Neural cell (in vitro differentiated cells): Measurements from ENCODE around the gene NPTXR. TPM values are rescaled to one million over a fixed set of nuclear protein-coding genes. Genes with fewer than 3 reads are reported as not detected.

Experiments used
- H2AFZ ChIP-seq: fragments of 200-600, 300-800 bp; sonication (generic), shearing (Covaris generic); 2 replicates; pipeline ENCODE4 v1.6.0; 2014; ENCODE audit warnings: low read depth, mild to moderate bottlenecking, antibody characterized with exemption, low read length, moderate library complexity
- H3F3A ChIP-seq: fragments of 200-600 bp; shearing (Covaris generic); 2 replicates; pipeline ENCODE4 v1.6.1; 2016; ENCODE audit warnings: mild to moderate bottlenecking, moderate library complexity, mixed read lengths, antibody characterized with exemption, low read length; ENCODE audit not compliant: insufficient read depth, poor library complexity, severe bottlenecking
- H3K27ac ChIP-seq: fragments of 200-600, 300-800 bp; sonication (generic), shearing (Covaris generic); 2 replicates; pipeline ENCODE4 v1.5.1; 2014; ENCODE audit warnings: mild to moderate bottlenecking, low read length, moderate library complexity
- H3K27me3 ChIP-seq: fragments of 300-800, 200-600 bp; sonication (generic), shearing (Covaris generic); 2 replicates; pipeline ENCODE4 v1.6.0; 2014; ENCODE audit warnings: mild to moderate bottlenecking, low read depth, low read length, moderate library complexity; ENCODE audit not compliant: insufficient read depth
- H3K36me3 ChIP-seq: fragments of 300-800, 200-600 bp; sonication (generic), shearing (Covaris generic); 2 replicates; pipeline ENCODE4 v1.5.1; 2014; ENCODE audit warnings: mild to moderate bottlenecking, antibody characterized with exemption, low read length, moderate library complexity; ENCODE audit not compliant: insufficient read depth
- H3K4me2 ChIP-seq: fragments of 300-800, 200-600 bp; sonication (generic), shearing (Covaris generic); 2 replicates; pipeline ENCODE4 v1.6.0; 2014; ENCODE audit warnings: mild to moderate bottlenecking, low read length
- H3K4me3 ChIP-seq: fragments of 300-800, 200-600 bp; sonication (generic), shearing (Covaris generic); 2 replicates; pipeline ENCODE4 v1.5.1; 2014; ENCODE audit warnings: mild to moderate bottlenecking, low read length, moderate library complexity
- H3K79me2 ChIP-seq: fragments of 200-600 bp; shearing (Covaris generic); replicated peaks from 2 replicates; pipeline ENCODE4 v1.6.0; 2014; ENCODE audit warnings: mild to moderate bottlenecking, low read length, moderate library complexity; ENCODE audit not compliant: insufficient read depth
- H3K9ac ChIP-seq: fragments of 300-800, 200-600 bp; sonication (generic), shearing (Covaris generic); 2 replicates; pipeline ENCODE4 v1.6.1; 2016; ENCODE audit warnings: mild to moderate bottlenecking, low read length, mixed read lengths
- H3K9me2 ChIP-seq: fragments of 200-600 bp; shearing (Covaris generic); 2 replicates; pipeline ENCODE4 v1.6.1; 2016; ENCODE audit warnings: mild to moderate bottlenecking, low read length, mixed read lengths; ENCODE audit not compliant: insufficient read depth
- H3K9me3 ChIP-seq: fragments of 200-600, 300-800 bp; sonication (generic), shearing (Covaris generic); 2 replicates; pipeline ENCODE4 v1.6.1; 2016; ENCODE audit warnings: mild to moderate bottlenecking, mixed run types, low read length, moderate library complexity, mixed read lengths
- H4K20me1 ChIP-seq: fragments of 200-600 bp; shearing (Covaris generic); 2 replicates; pipeline ENCODE4 v1.6.1; 2016; ENCODE audit warnings: mild to moderate bottlenecking, mixed run types; ENCODE audit not compliant: insufficient read depth
- EP300 ChIP-seq: fragments of 450-650 bp; conservative IDR thresholded peaks from 2 replicates; pipeline ENCODE4 v1.6.1; 2014; ENCODE audit warnings: antibody characterized with exemption, mild to moderate bottlenecking, moderate library complexity; ENCODE audit not compliant: poor library complexity, severe bottlenecking
- EZH2 ChIP-seq: fragments of 200-600, 300-800 bp; shearing (Covaris generic), sonication (generic); IDR thresholded peaks from 2 replicates; pipeline ENCODE4 v1.6.1; 2014; ENCODE audit warnings: antibody characterized with exemption, low read length, borderline replicate concordance, mild to moderate bottlenecking; ENCODE audit not compliant: insufficient read depth, poor library complexity, severe bottlenecking
- MXI1 ChIP-seq: fragments of 450-650 bp; conservative IDR thresholded peaks from 2 replicates; pipeline ENCODE4 v1.6.1; 2014; ENCODE audit warnings: antibody characterized with exemption, mild to moderate bottlenecking; ENCODE audit not compliant: poor library complexity, severe bottlenecking
- POLR2AphosphoS5 ChIP-seq: IDR thresholded peaks from 2 replicates; pipeline ENCODE4 v1.6.1; 2012
- RAD21 ChIP-seq: fragments of 450-650 bp; conservative IDR thresholded peaks from 2 replicates; pipeline ENCODE4 v1.6.1; 2014; ENCODE audit warnings: antibody characterized with exemption, mild to moderate bottlenecking, moderate library complexity
- SMC3 ChIP-seq: fragments of 450-650 bp; conservative IDR thresholded peaks from 2 replicates; pipeline ENCODE4 v1.6.1; 2014; ENCODE audit warnings: antibody characterized with exemption, mild to moderate bottlenecking, moderate library complexity; ENCODE audit not compliant: poor library complexity
- TAF1 ChIP-seq: IDR thresholded peaks from 2 replicates; pipeline ENCODE4 v1.6.1; 2012; ENCODE audit warnings: low read depth
- polyA plus RNA-seq: library from polyadenylated mRNA; depleted of rRNA; stranded (reverse); fragments of >200 nt; gene quantifications from 2 replicates; pipeline ENCODE4 v1.2.3, GENCODE V29; 2014
- TF ChIP-seq, protein P1 (sequence below): fragments of 450-650 bp; IDR thresholded peaks from 2 replicates; pipeline ENCODE4 v1.5.1; 2014; ENCODE audit warnings: antibody characterized with exemption, mild to moderate bottlenecking, moderate library complexity; ENCODE audit not compliant: poor library complexity, severe bottlenecking
- TF ChIP-seq, protein P2 (sequence below): IDR thresholded peaks from 2 replicates; pipeline ENCODE4 v1.6.1; 2012; ENCODE audit warnings: borderline replicate concordance

The NPTXR gene
- polyA plus RNA-seq, 1 donor from 2014 or later = 17.0 TPM

DNA sequence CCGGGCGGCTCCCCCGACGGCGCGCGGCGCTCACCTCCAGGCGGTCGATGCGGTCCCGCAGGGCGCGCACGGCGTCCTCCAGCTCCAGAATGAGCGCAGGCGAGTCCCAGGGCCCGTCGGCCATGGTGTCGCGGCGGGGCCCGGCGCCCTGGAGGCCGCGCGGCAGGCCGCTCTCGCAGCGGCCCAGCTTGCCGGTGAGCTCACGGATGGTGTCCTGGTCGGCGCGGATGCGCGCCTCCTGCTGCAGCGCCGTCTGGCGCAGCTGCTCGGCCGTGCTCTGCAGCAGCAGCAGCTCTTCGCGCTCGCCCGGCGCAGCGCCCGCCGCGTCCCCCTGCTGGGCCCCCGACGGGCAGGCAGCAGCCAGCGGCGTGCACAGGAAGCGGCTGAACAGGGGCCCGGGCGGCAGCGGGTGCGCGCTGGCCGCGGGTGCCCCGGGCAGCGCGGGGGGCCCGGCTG, 599 bp downstream of the NPTXR start:
- peak overlapping the region; percentile 73 for H3K9ac ChIP-seq
- H3K79me2 ChIP-seq = peaks cover 18% of the 10 kb centered on the region
- no peaks in the 10 kb centered on the region for H3F3A ChIP-seq
- H3K9me2 ChIP-seq = no peaks in the 10 kb centered on the region
- H3K27ac ChIP-seq = peak overlapping the region; percentile 47
- H3K27me3 ChIP-seq = no peaks in the 10 kb centered on the region
- H3K9me3 ChIP-seq = no peaks in the 10 kb centered on the region
- H3K4me3 ChIP-seq = peak overlapping the region; percentile 80
- H3K36me3 ChIP-seq = no peaks in the 10 kb centered on the region
- no peaks in the 10 kb centered on the region for H4K20me1 ChIP-seq
- no peak overlapping the region for H3K4me2 ChIP-seq
- no peak overlapping the region for H2AFZ ChIP-seq
- TF ChIP-seq EZH2 (no peak), EP300 (peak; percentile 32), TAF1 (no peak), SMC3 (peak; percentile 67), MXI1 (peak; percentile 67), RAD21 (peak; percentile 59), POLR2AphosphoS5 (peak; percentile 32)
- TF ChIP-seq, protein P1, sequence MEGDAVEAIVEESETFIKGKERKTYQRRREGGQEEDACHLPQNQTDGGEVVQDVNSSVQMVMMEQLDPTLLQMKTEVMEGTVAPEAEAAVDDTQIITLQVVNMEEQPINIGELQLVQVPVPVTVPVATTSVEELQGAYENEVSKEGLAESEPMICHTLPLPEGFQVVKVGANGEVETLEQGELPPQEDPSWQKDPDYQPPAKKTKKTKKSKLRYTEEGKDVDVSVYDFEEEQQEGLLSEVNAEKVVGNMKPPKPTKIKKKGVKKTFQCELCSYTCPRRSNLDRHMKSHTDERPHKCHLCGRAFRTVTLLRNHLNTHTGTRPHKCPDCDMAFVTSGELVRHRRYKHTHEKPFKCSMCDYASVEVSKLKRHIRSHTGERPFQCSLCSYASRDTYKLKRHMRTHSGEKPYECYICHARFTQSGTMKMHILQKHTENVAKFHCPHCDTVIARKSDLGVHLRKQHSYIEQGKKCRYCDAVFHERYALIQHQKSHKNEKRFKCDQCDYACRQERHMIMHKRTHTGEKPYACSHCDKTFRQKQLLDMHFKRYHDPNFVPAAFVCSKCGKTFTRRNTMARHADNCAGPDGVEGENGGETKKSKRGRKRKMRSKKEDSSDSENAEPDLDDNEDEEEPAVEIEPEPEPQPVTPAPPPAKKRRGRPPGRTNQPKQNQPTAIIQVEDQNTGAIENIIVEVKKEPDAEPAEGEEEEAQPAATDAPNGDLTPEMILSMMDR = peak; percentile 68
- TF ChIP-seq, protein P2, sequence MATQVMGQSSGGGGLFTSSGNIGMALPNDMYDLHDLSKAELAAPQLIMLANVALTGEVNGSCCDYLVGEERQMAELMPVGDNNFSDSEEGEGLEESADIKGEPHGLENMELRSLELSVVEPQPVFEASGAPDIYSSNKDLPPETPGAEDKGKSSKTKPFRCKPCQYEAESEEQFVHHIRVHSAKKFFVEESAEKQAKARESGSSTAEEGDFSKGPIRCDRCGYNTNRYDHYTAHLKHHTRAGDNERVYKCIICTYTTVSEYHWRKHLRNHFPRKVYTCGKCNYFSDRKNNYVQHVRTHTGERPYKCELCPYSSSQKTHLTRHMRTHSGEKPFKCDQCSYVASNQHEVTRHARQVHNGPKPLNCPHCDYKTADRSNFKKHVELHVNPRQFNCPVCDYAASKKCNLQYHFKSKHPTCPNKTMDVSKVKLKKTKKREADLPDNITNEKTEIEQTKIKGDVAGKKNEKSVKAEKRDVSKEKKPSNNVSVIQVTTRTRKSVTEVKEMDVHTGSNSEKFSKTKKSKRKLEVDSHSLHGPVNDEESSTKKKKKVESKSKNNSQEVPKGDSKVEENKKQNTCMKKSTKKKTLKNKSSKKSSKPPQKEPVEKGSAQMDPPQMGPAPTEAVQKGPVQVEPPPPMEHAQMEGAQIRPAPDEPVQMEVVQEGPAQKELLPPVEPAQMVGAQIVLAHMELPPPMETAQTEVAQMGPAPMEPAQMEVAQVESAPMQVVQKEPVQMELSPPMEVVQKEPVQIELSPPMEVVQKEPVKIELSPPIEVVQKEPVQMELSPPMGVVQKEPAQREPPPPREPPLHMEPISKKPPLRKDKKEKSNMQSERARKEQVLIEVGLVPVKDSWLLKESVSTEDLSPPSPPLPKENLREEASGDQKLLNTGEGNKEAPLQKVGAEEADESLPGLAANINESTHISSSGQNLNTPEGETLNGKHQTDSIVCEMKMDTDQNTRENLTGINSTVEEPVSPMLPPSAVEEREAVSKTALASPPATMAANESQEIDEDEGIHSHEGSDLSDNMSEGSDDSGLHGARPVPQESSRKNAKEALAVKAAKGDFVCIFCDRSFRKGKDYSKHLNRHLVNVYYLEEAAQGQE = no peak

DNA sequence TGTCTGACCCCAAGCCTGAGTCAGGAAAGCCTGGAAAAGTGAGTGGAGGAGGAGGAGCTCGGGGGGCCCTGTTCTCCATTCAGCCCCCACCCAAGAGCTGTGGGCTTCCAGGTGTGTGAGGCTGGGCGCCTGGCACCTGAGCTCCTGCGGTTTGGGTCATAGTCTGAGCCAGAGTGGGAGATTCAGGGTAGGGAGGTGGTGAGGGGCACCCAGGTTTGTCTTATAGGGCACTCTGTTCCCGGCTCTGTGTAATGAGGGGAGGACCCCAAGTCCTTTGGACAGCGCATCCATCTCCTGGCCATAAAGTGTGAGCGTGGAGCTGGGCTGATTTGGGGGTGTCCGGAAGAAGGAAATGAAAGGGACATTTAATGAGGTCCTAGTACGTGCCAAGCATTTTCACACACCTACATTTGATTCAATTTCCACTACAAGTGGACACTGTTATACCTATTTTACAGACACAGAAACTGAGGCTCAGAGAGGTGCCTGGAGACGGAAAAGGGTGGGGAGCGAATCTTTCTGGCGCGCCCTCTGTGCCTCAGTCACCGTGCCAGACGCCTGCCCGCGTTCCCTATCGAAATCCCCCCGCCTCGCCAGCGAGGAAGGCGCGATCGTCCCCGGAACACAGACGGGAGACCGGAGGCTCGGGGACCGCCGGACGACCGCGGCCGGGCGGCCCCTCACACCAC, 1.2 kb downstream of the NPTXR start:
- peak overlapping the region; percentile 80 for H3K4me3 ChIP-seq
- no peaks in the 10 kb centered on the region for H3K9me3 ChIP-seq
- peak overlapping the region; percentile 47 for H3K27ac ChIP-seq
- no peaks in the 10 kb centered on the region for H3K9me2 ChIP-seq
- TF ChIP-seq MXI1 (no peak), EP300 (no peak), RAD21 (no peak), EZH2 (no peak), SMC3 (no peak), TAF1 (no peak), POLR2AphosphoS5 (no peak)
- TF ChIP-seq, protein P2 = no peak
- TF ChIP-seq, protein P1 = no peak
- H3K27me3 ChIP-seq = no peaks in the 10 kb centered on the region
- no peaks in the 10 kb centered on the region for H4K20me1 ChIP-seq
- H3K79me2 ChIP-seq = peaks cover 18% of the 10 kb centered on the region
- no peaks in the 10 kb centered on the region for H3K36me3 ChIP-seq
- peak overlapping the region; percentile 73 for H3K9ac ChIP-seq
- H3F3A ChIP-seq = no peaks in the 10 kb centered on the region
- H3K4me2 ChIP-seq = no peak overlapping the region
- no peak overlapping the region for H2AFZ ChIP-seq
